Stimulated activated CD8-positive, alpha-beta memory T cell treated with anti-CD3 and anti-CD28 coated beads, Interleukin-7, amount 100 ng/mL, for 4 hours (primary cell): ENCODE measurements around the gene EXOSC2.
"Not testable (repeated sequence)": the region's sequence is repeated elsewhere in the genome, so short reads cannot be mapped to it uniquely, and the experiment has no call there.

Experiments used
- DNase-seq, 2 donors: peaks; one replicate each; pipeline ENCODE4 v3.0.0-alpha.2; 2020; ENCODE audit warnings: low read depth in 2 of 2

Gene EXOSC2

DNA sequence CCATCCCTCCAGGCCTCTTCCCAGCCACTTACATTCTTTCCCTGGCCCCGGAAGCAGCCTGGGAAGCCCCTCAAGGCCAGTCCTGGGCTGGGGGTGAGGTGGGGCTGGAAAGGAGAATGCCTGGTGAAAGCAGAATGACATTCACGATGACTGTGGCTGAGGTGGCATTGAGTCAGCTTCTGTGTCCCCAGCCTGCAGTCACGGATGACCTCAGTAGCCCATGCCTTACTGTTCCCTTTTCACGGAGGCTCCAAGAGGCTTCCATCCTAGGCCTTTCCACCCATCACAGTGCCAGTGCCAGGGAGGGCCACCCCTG is 26.5 kb upstream of the EXOSC2 start:
- no peak for DNase-seq

- DNase-seq: no peak
These were observed 25.4 kb upstream of the EXOSC2 start for GRCh38 chr9:130668196-130668595.

- DNase-seq: no peak
These were observed 24.9 kb upstream of the EXOSC2 start for GRCh38 chr9:130668659-130669058.

DNA sequence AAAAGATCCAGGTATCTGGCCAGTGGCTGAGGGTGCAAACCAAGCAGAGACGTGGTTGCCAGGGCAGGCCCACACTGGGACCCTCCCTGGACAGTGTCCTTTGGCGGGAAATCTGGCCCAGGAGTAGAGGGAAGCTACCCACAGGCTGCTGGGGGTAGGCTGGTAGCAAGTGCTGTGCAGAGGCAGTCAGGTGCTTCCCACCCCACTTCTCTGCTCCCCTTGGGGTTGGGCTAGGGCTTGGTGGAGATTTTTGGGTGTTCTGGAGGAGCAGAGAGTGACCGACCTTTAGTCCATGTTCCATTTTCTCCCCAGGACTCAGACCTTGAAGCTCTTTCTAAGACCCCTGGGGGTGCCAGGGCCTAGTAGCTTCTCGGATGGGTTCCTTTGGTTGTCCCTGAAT is 23.6 kb upstream of the EXOSC2 start:
- DNase-seq: no peak

DNA sequence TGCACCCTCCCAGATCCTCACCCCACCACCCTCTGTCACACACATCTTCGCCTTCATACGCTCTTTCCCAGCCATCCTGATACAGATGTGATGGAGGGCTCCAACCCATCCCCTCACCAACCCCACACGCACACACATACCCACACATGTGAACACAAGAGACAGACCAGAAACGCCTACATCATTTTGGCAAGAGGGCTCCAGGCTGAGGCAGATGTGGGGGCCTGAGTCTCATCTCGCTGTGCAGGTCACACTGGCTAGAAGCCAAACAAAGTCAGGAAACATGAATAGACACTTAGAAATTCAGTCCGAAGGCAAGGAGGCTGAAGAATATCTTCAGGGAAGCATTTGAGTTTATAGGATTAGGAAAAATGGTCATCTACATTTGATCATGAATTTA is 22.9 kb upstream of the EXOSC2 start:
- no peak for DNase-seq

DNA sequence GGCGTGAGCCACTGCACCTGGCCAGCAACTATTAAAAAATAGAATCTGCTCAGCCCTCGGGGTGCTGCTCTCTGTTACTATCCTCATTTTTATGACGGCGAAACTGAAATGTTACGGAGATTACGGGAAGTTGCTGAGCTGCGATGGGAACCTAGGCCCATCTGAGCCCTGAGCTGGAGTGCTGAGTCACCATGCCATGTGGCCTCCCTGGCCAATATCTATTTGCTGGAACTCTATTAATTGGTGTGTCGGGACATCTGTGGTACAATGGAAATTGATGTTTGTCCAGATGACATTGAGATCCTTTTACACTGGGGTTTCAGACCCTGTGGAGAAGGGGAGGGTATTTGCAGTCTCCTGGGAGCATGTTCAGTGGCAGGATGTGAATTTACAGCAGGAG is 21.1 kb upstream of the EXOSC2 start:
- no peak for DNase-seq

DNA sequence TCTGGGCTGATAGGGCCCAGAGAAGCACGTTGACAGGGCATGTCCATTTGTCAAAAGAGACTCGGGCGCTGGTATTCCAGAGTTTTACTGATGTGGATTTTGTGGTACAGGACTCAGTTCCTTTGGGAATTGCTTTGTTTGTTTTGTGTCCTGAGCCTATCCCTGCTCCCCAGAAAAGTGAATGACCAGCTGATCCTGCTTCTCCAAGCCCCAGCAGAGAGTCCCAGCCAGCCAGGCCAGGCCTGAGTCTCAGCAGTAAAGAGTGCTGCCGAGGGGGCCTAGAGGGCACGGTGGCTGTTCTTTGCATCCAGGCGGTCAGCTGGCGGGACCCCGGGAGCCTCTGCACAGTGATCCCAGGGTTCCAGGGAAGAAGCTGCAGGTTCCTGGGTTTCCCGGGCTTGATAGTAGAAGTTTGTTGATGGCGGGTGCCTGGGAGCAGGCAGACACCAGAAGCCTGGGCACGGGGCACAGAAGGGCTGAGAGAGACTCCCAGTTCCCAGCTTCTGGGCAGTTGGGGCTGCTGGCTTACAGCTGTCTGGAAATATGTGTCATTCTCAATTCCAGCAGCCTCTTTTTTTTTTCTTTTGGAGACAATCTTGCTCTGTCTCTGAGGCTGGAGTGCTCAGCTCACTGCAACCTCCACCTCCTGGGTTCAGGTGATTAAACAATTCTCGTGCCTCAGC is 20.5 kb upstream of the EXOSC2 start:
- no peak for DNase-seq

- no peak for DNase-seq
These were observed 18.2 kb upstream of the EXOSC2 start for GRCh38 chr9:130675396-130675795.

DNA sequence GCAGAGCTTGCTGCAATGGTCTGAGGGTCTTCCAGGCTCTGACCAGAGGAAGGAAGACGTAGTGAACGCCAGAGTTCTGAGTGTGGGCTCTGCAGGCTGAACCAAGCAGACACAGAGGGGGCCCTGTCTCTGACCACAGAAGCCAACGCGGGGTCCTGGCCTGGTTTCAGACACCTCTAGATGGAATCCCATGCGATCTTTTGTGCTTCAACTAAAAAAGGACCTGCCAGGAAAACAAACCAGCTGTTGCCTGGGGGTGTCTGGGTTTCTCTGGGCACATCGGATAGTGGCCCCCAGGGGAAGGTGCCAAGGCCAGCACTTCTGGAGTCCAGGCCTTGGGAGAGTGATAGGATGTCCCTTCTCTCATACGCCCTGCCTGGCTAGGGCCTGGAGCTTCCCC is 16.3 kb upstream of the EXOSC2 start:
- no peak for DNase-seq

DNA sequence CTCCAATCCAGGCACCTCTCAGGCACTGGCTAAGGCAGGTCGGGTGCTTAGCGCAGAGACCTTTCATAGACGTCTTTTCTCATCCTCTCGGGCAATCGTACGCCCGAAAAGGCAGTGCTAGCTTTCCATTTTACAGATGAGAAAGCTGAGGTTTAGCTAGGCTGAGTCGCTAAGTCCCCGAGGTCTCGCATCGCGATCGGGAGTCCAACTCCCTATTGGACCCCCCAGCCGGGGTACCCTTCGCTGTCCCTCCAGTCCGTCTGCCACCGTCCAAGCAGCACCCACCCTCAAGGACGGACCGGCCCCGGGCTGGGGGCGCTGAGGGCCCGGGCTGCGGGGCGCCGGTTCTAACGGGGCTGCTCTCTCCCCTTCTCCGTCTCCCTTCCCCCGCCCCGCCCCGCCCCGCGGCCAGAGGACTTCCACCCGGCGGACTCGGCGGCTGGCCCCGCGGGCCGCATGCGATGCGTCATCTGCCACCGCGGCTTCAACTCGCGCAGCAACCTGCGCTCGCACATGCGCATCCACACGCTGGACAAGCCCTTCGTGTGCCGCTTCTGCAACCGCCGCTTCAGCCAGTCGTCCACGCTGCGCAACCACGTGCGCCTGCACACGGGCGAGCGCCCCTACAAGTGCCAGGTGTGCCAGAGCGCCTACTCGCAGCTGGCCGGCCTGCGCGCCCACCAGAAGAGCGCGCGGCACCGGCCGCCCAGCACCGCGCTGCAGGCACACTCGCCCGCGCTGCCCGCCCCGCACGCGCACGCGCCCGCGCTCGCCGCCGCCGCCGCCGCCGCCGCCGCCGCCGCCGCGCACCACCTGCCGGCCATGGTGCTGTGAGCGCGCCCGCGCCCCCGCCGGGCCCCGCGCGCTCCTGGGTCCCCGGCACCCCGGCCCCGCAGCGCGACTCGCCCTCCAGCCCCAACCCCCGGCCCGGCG is 12.5 kb upstream of the EXOSC2 start:
- peak in 1 of 2 donors; percentile 56 for DNase-seq

DNA sequence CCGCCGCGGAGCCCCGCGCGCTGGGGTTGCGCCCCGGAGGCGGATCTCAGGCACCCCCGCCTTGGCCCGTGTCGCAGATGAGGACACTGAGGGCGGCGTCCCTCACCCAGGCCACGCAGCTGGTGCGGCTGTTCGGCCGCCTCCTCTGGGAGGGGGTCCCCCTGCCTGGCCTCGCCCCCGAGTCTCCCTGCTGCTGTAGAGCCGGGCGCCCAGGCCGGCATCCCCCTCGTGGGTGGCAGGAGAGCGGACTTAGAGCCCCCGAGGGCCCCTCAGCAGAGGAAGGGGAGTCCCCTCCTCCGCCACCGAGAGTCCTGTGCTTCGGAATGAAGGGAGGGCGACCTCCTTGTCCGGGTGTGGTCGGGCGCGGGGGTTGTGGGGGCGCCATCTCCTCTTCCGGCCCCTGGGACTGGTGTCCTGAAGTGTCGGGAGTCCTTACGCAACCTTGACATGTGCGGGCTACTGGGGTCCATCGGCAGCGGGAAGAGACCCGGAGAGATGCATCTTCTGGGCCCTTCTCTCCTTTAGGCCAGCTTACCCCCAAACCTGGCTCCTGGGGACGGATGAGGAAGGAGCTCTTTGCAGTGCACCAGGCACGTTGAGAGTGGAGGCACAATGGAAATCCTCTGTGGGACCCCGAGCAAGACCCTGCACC is 11.7 kb upstream of the EXOSC2 start:
- DNase-seq: peak in 1 of 2 donors; percentile 7

- peak; percentile 21 to 42 for DNase-seq
These were observed 11.0 kb upstream of the EXOSC2 start for GRCh38 chr9:130682421-130683121.

- no peak for DNase-seq
These were observed 8.5 kb upstream of the EXOSC2 start for GRCh38 chr9:130685104-130685503.

DNA sequence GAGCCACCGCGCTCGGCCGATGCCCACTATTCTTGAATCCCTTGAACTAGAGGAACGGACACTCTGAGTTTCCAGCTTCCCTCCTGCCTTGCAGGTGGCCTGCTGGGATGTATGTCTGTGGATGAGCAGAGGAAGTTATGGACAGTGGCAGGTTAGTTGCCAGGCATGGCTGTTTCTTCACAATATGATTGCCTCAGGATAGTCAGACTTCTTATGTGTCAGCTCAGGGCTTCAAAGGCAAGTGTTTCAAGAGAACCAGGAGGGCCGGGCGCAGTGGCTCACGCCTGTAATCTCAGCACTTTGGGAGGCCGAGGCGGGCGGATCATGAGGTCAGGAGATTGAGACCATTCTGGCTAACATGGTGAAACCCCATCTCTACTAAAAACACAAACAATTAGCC is 7.6 kb upstream of the EXOSC2 start:
- not testable (repeated sequence) for DNase-seq

DNA sequence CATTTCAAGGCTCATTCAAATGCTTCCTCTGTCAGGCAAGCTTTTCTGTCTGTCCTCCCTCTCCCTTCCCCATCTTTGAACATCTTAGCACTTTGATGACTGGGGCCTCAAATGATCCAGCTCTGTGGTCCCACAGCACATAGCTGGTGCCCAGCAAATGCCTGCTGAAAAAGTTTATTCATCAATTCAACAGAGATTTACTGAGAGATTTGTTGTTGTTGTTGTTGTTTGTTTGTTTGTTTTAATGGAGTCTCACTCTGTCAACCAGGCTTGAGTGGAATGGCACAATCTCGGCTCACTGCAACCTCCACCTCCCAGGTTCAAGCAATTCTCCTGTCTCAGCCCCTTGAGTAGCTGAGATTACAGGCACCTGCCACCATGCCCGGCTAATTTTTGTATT is 6.0 kb upstream of the EXOSC2 start:
- DNase-seq: no peak

- no peak for DNase-seq
These were observed 5.5 kb upstream of the EXOSC2 start for GRCh38 chr9:130688072-130688471.

- DNase-seq: no peak
These were observed 4.0 kb upstream of the EXOSC2 start for GRCh38 chr9:130689572-130689936.

DNA sequence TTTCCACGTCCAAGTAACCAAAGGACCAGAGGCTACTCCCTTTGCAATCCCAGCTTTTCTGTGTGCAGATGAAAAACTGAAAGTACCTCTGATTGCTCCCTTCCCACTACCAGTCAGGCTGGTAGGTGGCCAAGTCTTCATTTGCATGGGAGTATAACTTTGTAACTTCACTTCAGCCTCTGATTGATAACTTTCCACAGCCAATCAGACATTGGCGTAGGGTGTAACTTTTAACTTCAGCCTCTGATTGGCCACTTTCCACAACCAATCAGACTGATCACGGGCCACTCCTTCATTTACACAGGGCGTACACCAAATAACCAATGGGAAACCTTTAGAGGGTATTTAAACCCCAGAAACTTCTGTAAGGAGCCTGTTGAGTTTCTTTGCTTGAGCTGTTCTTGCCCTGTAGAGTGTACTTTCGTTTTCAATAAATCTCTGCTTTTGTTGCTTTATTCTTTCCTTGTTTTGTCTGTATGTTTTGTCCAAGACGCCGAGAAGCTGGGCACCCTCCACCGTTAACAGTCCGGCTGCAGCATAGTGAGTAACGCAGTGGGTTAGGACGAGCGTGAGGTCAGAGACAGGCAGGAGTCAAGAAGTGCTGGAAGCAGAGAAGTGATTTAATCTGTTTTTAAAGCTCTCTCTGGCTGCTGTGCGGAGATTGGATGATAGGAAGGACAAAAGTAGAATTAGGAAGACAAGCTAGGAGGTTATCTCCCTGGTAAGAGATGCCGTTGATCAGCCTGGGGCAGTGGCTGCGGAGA is 3.5 kb upstream of the EXOSC2 start:
- no peak for DNase-seq

- DNase-seq: no peak
These were observed 1.3 kb upstream of the EXOSC2 start for GRCh38 chr9:130692321-130692720.

- no peak for DNase-seq
These were observed 517 bp upstream of the EXOSC2 start for GRCh38 chr9:130693101-130693425.

- DNase-seq: no peak
These were observed 625 bp downstream of the EXOSC2 start for GRCh38 chr9:130694205-130694604.
